ENCODE data around the gene GULP1.

GULP1 gene

GRCh38 chr2:188326669-188327301, 35.1 kb downstream of the GULP1 start:
- Mint-ChIP-seq H3K4me1 (ENCODE audit: low read depth) (no peaks in the 10 kb centered on the region), H3K27ac (no peak overlapping the region), H3K4me3 (no peak overlapping the region), H3K36me3 (no peaks in the 10 kb centered on the region), H3K9me3 (ENCODE audit: low read depth) (no peaks in the 10 kb centered on the region), H3K27me3 (no peaks in the 10 kb centered on the region)

GRCh38 chr2:188327518-188328213, 36.0 kb downstream of the GULP1 start:
- no peaks in the 10 kb centered on the region for H3K27me3 Mint-ChIP-seq
- H3K4me1 Mint-ChIP-seq (ENCODE audit: low read depth), result no peaks in the 10 kb centered on the region
- no peaks in the 10 kb centered on the region for H3K36me3 Mint-ChIP-seq
- no peak overlapping the region for H3K4me3 Mint-ChIP-seq
- no peaks in the 10 kb centered on the region for H3K9me3 Mint-ChIP-seq (ENCODE audit: low read depth)
- no peak overlapping the region for H3K27ac Mint-ChIP-seq

- no peaks in the 10 kb centered on the region for H3K36me3 Mint-ChIP-seq
- no peaks in the 10 kb centered on the region for H3K27me3 Mint-ChIP-seq
- H3K4me1 Mint-ChIP-seq (ENCODE audit: low read depth), result no peaks in the 10 kb centered on the region
- H3K27ac Mint-ChIP-seq, result no peak overlapping the region
- no peak overlapping the region for H3K4me3 Mint-ChIP-seq
- H3K9me3 Mint-ChIP-seq (ENCODE audit: low read depth), result no peaks in the 10 kb centered on the region
Observed at GRCh38 chr2:188328419-188328818, 36.7 kb downstream of the GULP1 start.

GRCh38 chr2:188330316-188331053, 38.8 kb downstream of the GULP1 start:
- no peak overlapping the region for H3K4me3 Mint-ChIP-seq
- no peaks in the 10 kb centered on the region for H3K36me3 Mint-ChIP-seq
- H3K4me1 Mint-ChIP-seq (ENCODE audit: low read depth), result no peaks in the 10 kb centered on the region
- H3K27me3 Mint-ChIP-seq, result no peaks in the 10 kb centered on the region
- H3K9me3 Mint-ChIP-seq (ENCODE audit: low read depth), result no peaks in the 10 kb centered on the region
- no peak overlapping the region for H3K27ac Mint-ChIP-seq

- Mint-ChIP-seq H3K9me3 (ENCODE audit: low read depth) (no peaks in the 10 kb centered on the region), H3K4me3 (no peak overlapping the region), H3K36me3 (no peaks in the 10 kb centered on the region), H3K4me1 (ENCODE audit: low read depth) (no peaks in the 10 kb centered on the region), H3K27me3 (no peaks in the 10 kb centered on the region), H3K27ac (no peak overlapping the region)
Observed at GRCh38 chr2:188332619-188333018, 40.9 kb downstream of the GULP1 start.

GRCh38 chr2:188333751-188334524, 42.3 kb downstream of the GULP1 start:
- H3K4me1 Mint-ChIP-seq (ENCODE audit: low read depth), result no peaks in the 10 kb centered on the region
- H3K36me3 Mint-ChIP-seq, result no peaks in the 10 kb centered on the region

GRCh38 chr2:188338463-188338862, 46.8 kb downstream of the GULP1 start:
- Mint-ChIP-seq H3K27me3 (no peaks in the 10 kb centered on the region), H3K9me3 (ENCODE audit: low read depth) (no peaks in the 10 kb centered on the region), H3K36me3 (no peaks in the 10 kb centered on the region), H3K4me3 (no peak overlapping the region), H3K4me1 (ENCODE audit: low read depth) (no peaks in the 10 kb centered on the region), H3K27ac (no peak overlapping the region)

More at GRCh38 chr2:188333751-188334524, 42.3 kb downstream of the GULP1 start:
- no peaks in the 10 kb centered on the region for H3K27me3 Mint-ChIP-seq
- H3K9me3 Mint-ChIP-seq (ENCODE audit: low read depth), result no peaks in the 10 kb centered on the region
- H3K27ac Mint-ChIP-seq, result no peak overlapping the region
- no peak overlapping the region for H3K4me3 Mint-ChIP-seq

GRCh38 chr2:188340257-188340656, 48.6 kb downstream of the GULP1 start:
- no peak overlapping the region for H3K4me3 Mint-ChIP-seq
- H3K4me1 Mint-ChIP-seq (ENCODE audit: low read depth), result no peaks in the 10 kb centered on the region
- no peaks in the 10 kb centered on the region for H3K9me3 Mint-ChIP-seq (ENCODE audit: low read depth)
- H3K27ac Mint-ChIP-seq, result no peak overlapping the region
- H3K36me3 Mint-ChIP-seq, result no peaks in the 10 kb centered on the region
- no peaks in the 10 kb centered on the region for H3K27me3 Mint-ChIP-seq

- Mint-ChIP-seq H3K27ac (no peak overlapping the region), H3K27me3 (no peaks in the 10 kb centered on the region), H3K9me3 (ENCODE audit: low read depth) (no peaks in the 10 kb centered on the region), H3K36me3 (no peaks in the 10 kb centered on the region), H3K4me1 (ENCODE audit: low read depth) (no peaks in the 10 kb centered on the region), H3K4me3 (no peak overlapping the region)
Observed at GRCh38 chr2:188345020-188345419, 53.3 kb downstream of the GULP1 start.

GRCh38 chr2:188345426-188345825, 53.8 kb downstream of the GULP1 start:
- Mint-ChIP-seq H3K9me3 (ENCODE audit: low read depth) (no peaks in the 10 kb centered on the region), H3K4me3 (no peak overlapping the region), H3K27me3 (no peaks in the 10 kb centered on the region), H3K27ac (no peak overlapping the region), H3K36me3 (no peaks in the 10 kb centered on the region), H3K4me1 (ENCODE audit: low read depth) (no peaks in the 10 kb centered on the region)

- Mint-ChIP-seq H3K36me3 (no peaks in the 10 kb centered on the region), H3K9me3 (ENCODE audit: low read depth) (no peaks in the 10 kb centered on the region), H3K4me1 (ENCODE audit: low read depth) (no peaks in the 10 kb centered on the region), H3K27me3 (no peaks in the 10 kb centered on the region), H3K4me3 (no peak overlapping the region), H3K27ac (no peak overlapping the region)
Observed at GRCh38 chr2:188345831-188346458, 54.3 kb downstream of the GULP1 start.

- Mint-ChIP-seq H3K27me3 (no peaks in the 10 kb centered on the region), H3K4me1 (ENCODE audit: low read depth) (no peaks in the 10 kb centered on the region), H3K9me3 (ENCODE audit: low read depth) (no peaks in the 10 kb centered on the region), H3K36me3 (no peaks in the 10 kb centered on the region), H3K4me3 (no peak overlapping the region), H3K27ac (no peak overlapping the region)
Observed at GRCh38 chr2:188349019-188349418, 57.3 kb downstream of the GULP1 start.

GRCh38 chr2:188353282-188353681, 61.6 kb downstream of the GULP1 start:
- H3K9me3 Mint-ChIP-seq (ENCODE audit: low read depth), result no peaks in the 10 kb centered on the region
- H3K4me1 Mint-ChIP-seq (ENCODE audit: low read depth), result no peaks in the 10 kb centered on the region
- no peaks in the 10 kb centered on the region for H3K27me3 Mint-ChIP-seq
- H3K4me3 Mint-ChIP-seq, result no peak overlapping the region
- no peaks in the 10 kb centered on the region for H3K36me3 Mint-ChIP-seq
- H3K27ac Mint-ChIP-seq, result no peak overlapping the region

- H3K27ac Mint-ChIP-seq, result no peak overlapping the region
- H3K9me3 Mint-ChIP-seq (ENCODE audit: low read depth), result no peaks in the 10 kb centered on the region
- no peaks in the 10 kb centered on the region for H3K4me1 Mint-ChIP-seq (ENCODE audit: low read depth)
- H3K27me3 Mint-ChIP-seq, result no peaks in the 10 kb centered on the region
- H3K4me3 Mint-ChIP-seq, result no peak overlapping the region
- H3K36me3 Mint-ChIP-seq, result no peaks in the 10 kb centered on the region
Observed at GRCh38 chr2:188360485-188361263, 69.0 kb downstream of the GULP1 start.
